ENCODE measurements around the gene BICD2. TPM values are rescaled to one million over a fixed set of nuclear protein-coding genes. Genes with fewer than 3 reads are reported as not detected.

Gene BICD2
- total and polyA plus RNA-seq, 2 of the 13 experiments (the other 11 are each of a cell fraction or from before 2014, with no cell fraction given), result 5.1 to 17.4 TPM

GRCh38 chr9:92669890-92670708 is 94.5 kb downstream of the BICD2 start, which contains the start of gene IPPK (continued):
- TF ChIP-seq, protein P1, sequence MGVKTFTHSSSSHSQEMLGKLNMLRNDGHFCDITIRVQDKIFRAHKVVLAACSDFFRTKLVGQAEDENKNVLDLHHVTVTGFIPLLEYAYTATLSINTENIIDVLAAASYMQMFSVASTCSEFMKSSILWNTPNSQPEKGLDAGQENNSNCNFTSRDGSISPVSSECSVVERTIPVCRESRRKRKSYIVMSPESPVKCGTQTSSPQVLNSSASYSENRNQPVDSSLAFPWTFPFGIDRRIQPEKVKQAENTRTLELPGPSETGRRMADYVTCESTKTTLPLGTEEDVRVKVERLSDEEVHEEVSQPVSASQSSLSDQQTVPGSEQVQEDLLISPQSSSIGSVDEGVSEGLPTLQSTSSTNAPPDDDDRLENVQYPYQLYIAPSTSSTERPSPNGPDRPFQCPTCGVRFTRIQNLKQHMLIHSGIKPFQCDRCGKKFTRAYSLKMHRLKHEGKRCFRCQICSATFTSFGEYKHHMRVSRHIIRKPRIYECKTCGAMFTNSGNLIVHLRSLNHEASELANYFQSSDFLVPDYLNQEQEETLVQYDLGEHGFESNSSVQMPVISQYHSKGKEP (CRISPR knock-in tag; IDR thresholded peaks at IDR 0.05), result no peak
- TF ChIP-seq FOXP1 (IDR thresholded peaks at IDR 0.05) (no peak), FOXP1 (CRISPR knock-in tag; IDR thresholded peaks at IDR 0.05) (no peak), ZNF367 (CRISPR knock-in tag; IDR thresholded peaks at IDR 0.05; ENCODE audit: borderline replicate concordance) (no peak), SRSF4 (IDR thresholded peaks at IDR 0.05; ENCODE audit: low read depth, low read length, poor library complexity, severe bottlenecking) (no peak), ZNF251 (CRISPR knock-in tag; IDR thresholded peaks at IDR 0.05) (no peak), ZNF33B (CRISPR knock-in tag; IDR thresholded peaks at IDR 0.05) (0 out of 2 replicates have a peak, but pooled peaks have one; percentile 42), MYPOP (CRISPR knock-in tag; IDR thresholded peaks at IDR 0.05) (0 out of 2 replicates have a peak, but pooled peaks have one; percentile 26), HOXA7 (CRISPR knock-in tag; IDR thresholded peaks at IDR 0.05) (no peak), DR1 (CRISPR knock-in tag; IDR thresholded peaks at IDR 0.05) (peak; percentile 31), ZMAT3 (CRISPR knock-in tag; conservative IDR thresholded peaks at IDR 0.05) (no peak), ZNF75D (CRISPR knock-in tag; IDR thresholded peaks at IDR 0.05; ENCODE audit: borderline replicate concordance) (no peak), ZNF607 (CRISPR knock-in tag; IDR thresholded peaks at IDR 0.05; ENCODE audit: borderline replicate concordance) (no peak; the same call in 1 of the 2 replicates), MTF1 (CRISPR knock-in tag; IDR thresholded peaks at IDR 0.05) (no peak), ZNF766 (CRISPR knock-in tag; IDR thresholded peaks at IDR 0.05; ENCODE audit: borderline replicate concordance) (peak; percentile 63; the same call in 1 of the 2 replicates), ZNF12 (CRISPR knock-in tag; IDR thresholded peaks at IDR 0.05) (no peak), ZNF138 (CRISPR knock-in tag; IDR thresholded peaks at IDR 0.05; ENCODE audit: low read depth) (peak; percentile 64; the same call in 1 of the 2 replicates), PAWR (CRISPR knock-in tag; IDR thresholded peaks at IDR 0.05; ENCODE audit: borderline replicate concordance) (no peak), ZNF383 (CRISPR knock-in tag; IDR thresholded peaks at IDR 0.05; ENCODE audit: borderline replicate concordance) (no peak), ELF3 (CRISPR knock-in tag; IDR thresholded peaks at IDR 0.05) (peak; percentile 85), KDM5A (IDR thresholded peaks at IDR 0.05; ENCODE audit: borderline replicate concordance, low read length) (peak; percentile 51), NR3C1 (CRISPR knock-in tag; IDR thresholded peaks at IDR 0.05) (no peak), ZNF773 (CRISPR knock-in tag; IDR thresholded peaks at IDR 0.05; ENCODE audit: borderline replicate concordance) (no peak), ZNF660 (CRISPR knock-in tag; IDR thresholded peaks at IDR 0.05; ENCODE audit: borderline replicate concordance, low read depth) (no peak), ZNF841 (CRISPR knock-in tag; IDR thresholded peaks at IDR 0.05; ENCODE audit: borderline replicate concordance) (no peak), ZFP1 (CRISPR knock-in tag; IDR thresholded peaks at IDR 0.05) (peak; percentile 73), ZFP36L2 (CRISPR knock-in tag; IDR thresholded peaks at IDR 0.05) (no peak), PPARG (CRISPR knock-in tag; conservative IDR thresholded peaks at IDR 0.05) (no peak)
- TF ChIP-seq, protein P2, sequence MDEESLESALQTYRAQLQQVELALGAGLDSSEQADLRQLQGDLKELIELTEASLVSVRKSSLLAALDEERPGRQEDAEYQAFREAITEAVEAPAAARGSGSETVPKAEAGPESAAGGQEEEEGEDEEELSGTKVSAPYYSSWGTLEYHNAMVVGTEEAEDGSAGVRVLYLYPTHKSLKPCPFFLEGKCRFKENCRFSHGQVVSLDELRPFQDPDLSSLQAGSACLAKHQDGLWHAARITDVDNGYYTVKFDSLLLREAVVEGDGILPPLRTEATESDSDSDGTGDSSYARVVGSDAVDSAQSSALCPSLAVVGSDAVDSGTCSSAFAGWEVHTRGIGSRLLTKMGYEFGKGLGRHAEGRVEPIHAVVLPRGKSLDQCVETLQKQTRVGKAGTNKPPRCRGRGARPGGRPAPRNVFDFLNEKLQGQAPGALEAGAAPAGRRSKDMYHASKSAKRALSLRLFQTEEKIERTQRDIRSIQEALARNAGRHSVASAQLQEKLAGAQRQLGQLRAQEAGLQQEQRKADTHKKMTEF (CRISPR knock-in tag; IDR thresholded peaks at IDR 0.05), result peak; percentile 77

All from HepG2 (cell line).